ENCODE results near the gene CBLN3. TPM values are rescaled to one million over a fixed set of nuclear protein-coding genes. Genes with fewer than 3 reads are reported as not detected.

CBLN3 gene
- total and polyA plus RNA-seq, 12 donors = 0.24 to 2.5 (median 0.92) TPM

DNA sequence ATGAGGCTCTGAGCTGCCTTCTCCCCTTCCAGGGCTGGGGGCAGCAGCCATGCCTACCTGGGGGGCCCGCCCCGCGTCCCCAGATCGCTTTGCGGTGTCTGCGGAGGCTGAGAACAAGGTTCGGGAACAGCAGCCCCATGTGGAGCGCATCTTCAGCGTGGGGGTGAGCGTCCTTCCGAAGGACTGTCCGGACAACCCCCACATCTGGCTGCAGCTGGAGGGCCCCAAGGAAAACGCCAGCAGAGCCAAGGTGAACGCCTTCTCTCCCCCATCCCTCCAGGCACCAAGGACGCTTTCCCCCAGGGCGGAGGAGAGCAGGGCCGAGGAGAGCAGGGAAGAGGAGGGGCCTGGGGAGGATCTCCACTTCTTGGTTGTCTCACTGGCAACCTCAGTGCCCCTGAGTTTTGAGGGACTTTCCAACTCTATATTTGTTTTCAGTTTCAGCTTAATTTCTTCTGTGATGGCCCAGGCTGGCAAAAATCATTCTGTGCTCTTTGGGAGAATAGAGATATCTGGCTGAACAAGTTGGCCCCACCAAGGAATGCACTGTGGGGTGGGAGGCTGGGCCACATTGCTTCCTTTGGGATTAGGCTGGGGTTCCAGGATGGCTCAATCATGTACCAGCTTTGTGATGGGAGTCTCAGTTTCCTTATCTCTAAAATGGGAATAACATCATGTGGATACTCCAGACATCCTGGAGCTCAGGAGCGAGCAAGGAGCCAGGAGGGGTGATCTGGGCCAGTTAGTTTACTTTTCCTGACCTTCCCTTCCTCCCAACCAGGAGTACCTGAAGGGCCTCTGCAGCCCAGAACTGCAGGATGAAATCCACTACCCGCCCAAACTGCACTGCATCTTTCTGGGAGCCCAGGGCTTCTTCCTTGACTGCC lies 1.5 kb upstream of the CBLN3 start:
- H3K4me1 ChIP-seq = peaks cover 12 to 56% (median 39%) of the 10 kb centered on the region in 9 donors
- ATAC-seq = peak in 6 of 8 donors; percentile 15 to 61 (median 22)
- 14 to 21% methylated on average over 19 of the region's 19 CpGs for WGBS, 2 donors
- intact Hi-C loops (cut with DNase I) = loop anchor here in 9 of 10 donors (1.0 to 10.0 kb wide), 8 partner anchors 64 to 196 kb away; partner anchors contain the start of genes TINF2 (in 4 of the 9), GMPR2 (in 1 of the 9), NEDD8 (in 1 of the 9) and NFATC4 (in 1 of the 9)
- no peaks in the 10 kb centered on the region for H3K9me3 ChIP-seq
- H3K4me3 ChIP-seq = peak overlapping the region; percentile 74 to 95 (median 80)
- peak in 1 of 2 donors; percentile 52 for DNase-seq
- H3K36me3 ChIP-seq = peaks cover 0 to 51% (median 25%) of the 10 kb centered on the region in 9 donors
- peak overlapping the region; percentile 91 to 99 (median 97) for H3K27ac ChIP-seq
- H3K27me3 ChIP-seq = no peaks in the 10 kb centered on the region
- TF ChIP-seq, protein P1, sequence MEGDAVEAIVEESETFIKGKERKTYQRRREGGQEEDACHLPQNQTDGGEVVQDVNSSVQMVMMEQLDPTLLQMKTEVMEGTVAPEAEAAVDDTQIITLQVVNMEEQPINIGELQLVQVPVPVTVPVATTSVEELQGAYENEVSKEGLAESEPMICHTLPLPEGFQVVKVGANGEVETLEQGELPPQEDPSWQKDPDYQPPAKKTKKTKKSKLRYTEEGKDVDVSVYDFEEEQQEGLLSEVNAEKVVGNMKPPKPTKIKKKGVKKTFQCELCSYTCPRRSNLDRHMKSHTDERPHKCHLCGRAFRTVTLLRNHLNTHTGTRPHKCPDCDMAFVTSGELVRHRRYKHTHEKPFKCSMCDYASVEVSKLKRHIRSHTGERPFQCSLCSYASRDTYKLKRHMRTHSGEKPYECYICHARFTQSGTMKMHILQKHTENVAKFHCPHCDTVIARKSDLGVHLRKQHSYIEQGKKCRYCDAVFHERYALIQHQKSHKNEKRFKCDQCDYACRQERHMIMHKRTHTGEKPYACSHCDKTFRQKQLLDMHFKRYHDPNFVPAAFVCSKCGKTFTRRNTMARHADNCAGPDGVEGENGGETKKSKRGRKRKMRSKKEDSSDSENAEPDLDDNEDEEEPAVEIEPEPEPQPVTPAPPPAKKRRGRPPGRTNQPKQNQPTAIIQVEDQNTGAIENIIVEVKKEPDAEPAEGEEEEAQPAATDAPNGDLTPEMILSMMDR (IDR thresholded peaks at IDR 0.05) = no peak

DNA sequence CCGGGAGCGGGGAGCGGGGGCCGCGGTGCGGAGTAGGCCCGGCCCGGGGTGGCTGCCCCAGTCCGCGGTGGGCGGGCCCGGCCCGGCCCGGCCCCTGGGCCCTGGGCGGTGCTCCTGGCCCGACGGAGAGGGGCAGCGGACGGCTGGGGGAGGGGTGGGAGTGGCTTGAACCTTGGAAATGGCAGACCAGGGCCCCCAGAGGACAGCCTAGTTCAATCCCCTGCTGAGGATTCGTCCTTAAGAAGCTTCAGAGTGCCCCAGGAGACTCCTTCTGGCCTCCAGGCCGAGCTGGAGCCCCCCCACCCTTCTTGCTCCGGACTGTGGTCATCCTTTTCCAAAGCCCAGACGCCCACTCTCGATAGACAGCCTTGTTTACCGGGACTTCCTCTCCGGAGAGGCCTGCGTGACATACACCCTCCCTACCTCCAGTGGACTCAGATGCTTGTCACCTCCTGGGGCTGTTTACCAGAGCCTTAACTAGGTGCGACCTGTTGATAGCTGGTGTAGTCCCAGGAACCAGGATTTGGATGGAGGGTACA lies 744 bp upstream of the CBLN3 start:
- H3K9me3 ChIP-seq = no peaks in the 10 kb centered on the region
- 0% methylated on average over 26 to 28 of the region's 28 CpGs for WGBS, 2 donors
- ATAC-seq = peak; percentile 77 to 89 (median 85)
- peak overlapping the region; percentile 74 to 95 (median 80) for H3K4me3 ChIP-seq
- peaks cover 0 to 44% (median 24%) of the 10 kb centered on the region in 9 donors for H3K36me3 ChIP-seq
- no peaks in the 10 kb centered on the region for H3K27me3 ChIP-seq
- intact Hi-C loops (cut with DNase I) = loop anchor here in 9 of 10 donors (1.0 to 10.0 kb wide), 7 partner anchors 63 to 195 kb away; partner anchors contain the start of genes TINF2 (in 4 of the 9), GMPR2 (in 1 of the 9), NEDD8 (in 1 of the 9) and NFATC4 (in 1 of the 9)
- peak overlapping the region; percentile 91 to 99 (median 97) for H3K27ac ChIP-seq
- TF ChIP-seq, protein P1 (IDR thresholded peaks at IDR 0.05) = no peak
- DNase-seq = peak; percentile 86
- peaks cover 12 to 56% (median 40%) of the 10 kb centered on the region in 9 donors for H3K4me1 ChIP-seq

DNA sequence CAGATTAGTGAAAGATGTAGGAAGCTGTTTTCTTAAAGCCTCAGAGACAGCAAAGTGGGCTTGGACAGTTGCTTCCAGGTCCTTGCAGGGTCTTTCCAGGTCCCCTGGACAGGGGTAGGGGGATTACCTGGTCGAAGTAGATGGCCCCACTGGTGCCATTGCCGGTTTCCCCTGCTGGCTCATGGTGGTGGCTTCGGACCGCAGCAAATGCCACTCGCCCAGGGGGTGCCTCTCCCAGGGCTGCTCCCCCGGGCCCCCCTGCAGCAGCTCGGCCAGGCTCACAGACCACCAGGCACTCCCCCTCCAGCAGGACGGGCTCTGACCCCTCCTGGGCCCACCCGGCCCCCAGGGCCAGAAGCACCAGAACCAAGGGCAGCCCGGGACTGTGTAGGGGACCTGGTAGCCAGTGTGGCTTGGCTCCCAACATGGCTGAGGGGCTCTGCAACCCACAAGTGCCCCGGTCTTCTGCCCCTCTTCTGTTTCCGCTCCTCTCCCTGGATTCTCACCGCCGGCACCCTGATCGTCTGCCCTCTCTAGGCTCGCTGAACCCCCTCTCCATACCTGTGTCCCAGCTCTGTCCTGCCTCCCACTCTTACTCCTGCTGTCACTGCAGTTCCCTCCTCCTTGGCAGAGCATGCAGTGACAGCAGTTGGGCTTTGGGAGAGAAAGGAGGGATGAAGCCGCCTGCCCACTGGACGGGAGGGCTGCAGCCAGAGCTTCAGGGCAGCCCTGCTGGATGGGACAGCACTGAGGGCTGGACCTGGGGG lies 657 bp downstream of the CBLN3 start:
- H3K4me3 ChIP-seq = peak overlapping the region in 8 of 10 donors; percentile 74 to 91 (median 79)
- H3K27ac ChIP-seq = peak overlapping the region; percentile 91 to 99 (median 97)
- 90 to 97% methylated on average over 15 to 18 of the region's 18 CpGs for WGBS, 2 donors
- TF ChIP-seq, protein P1 (IDR thresholded peaks at IDR 0.05) = no peak
- H3K27me3 ChIP-seq = no peaks in the 10 kb centered on the region
- peaks cover 0 to 30% (median 21%) of the 10 kb centered on the region in 9 donors for H3K36me3 ChIP-seq
- intact Hi-C loops (cut with DNase I) = loop anchor here in 3 of 10 donors (1.0 to 5.0 kb wide), 3 partner anchors 30 to 97 kb away; partner anchors contain the start of gene NYNRIN (in 1 of the 3)
- ATAC-seq = no peak
- H3K4me1 ChIP-seq = peaks cover 12 to 61% (median 41%) of the 10 kb centered on the region in 9 donors
- no peaks in the 10 kb centered on the region for H3K9me3 ChIP-seq
- no peak for DNase-seq

Data from heart right ventricle (tissue), 16 donors.